KMS-11 (cell line): ENCODE data around the gene PLXDC2.

Experiments
- H2AFZ ChIP-seq: fragments of 200-600 bp; sonication (generic); 2 replicates; pipeline ENCODE4 v1.6.1; 2016; ENCODE audit warnings: antibody characterized with exemption, mixed run types, low read depth
- H3K27ac ChIP-seq: fragments of 200-600 bp; sonication (generic); 2 replicates; pipeline ENCODE4 v1.6.1; 2016; ENCODE audit warnings: mild to moderate bottlenecking, mixed run types
- H3K27me3 ChIP-seq: fragments of 200-600 bp; sonication (generic); 2 replicates; pipeline ENCODE4 v1.6.1; 2017; ENCODE audit warnings: mild to moderate bottlenecking, low read depth, mixed run types, moderate library complexity; ENCODE audit not compliant: insufficient read depth
- H3K36me3 ChIP-seq: fragments of 200-600 bp; sonication (generic); 2 replicates; pipeline ENCODE4 v1.6.1; 2017; ENCODE audit warnings: mild to moderate bottlenecking, mixed run types; ENCODE audit not compliant: insufficient read depth
- H3K4me1 ChIP-seq: fragments of 200-600 bp; sonication (generic); 2 replicates; pipeline ENCODE4 v1.6.1; 2016; ENCODE audit warnings: mild to moderate bottlenecking, low read depth, mixed run types; ENCODE audit not compliant: poor library complexity, severe bottlenecking
- H3K4me2 ChIP-seq: fragments of 200-600 bp; sonication (generic); 2 replicates; pipeline ENCODE4 v1.7.0; 2016; ENCODE audit warnings: mild to moderate bottlenecking, mixed run types
- H3K4me3 ChIP-seq: fragments of 200-600 bp; sonication (generic); IDR thresholded peaks from 2 replicates; pipeline ENCODE4 v1.6.1; 2017; ENCODE audit warnings: low read depth, low read length, mixed read lengths; ENCODE audit not compliant: insufficient read depth
- H3K79me2 ChIP-seq: fragments of 200-600 bp; sonication (generic); 2 replicates; pipeline ENCODE4 v1.6.1; 2016; ENCODE audit warnings: low read depth, mixed run types; ENCODE audit not compliant: insufficient read depth
- H3K9ac ChIP-seq: fragments of 200-600 bp; sonication (generic); 2 replicates; pipeline ENCODE4 v1.6.1; 2016; ENCODE audit warnings: mild to moderate bottlenecking, mixed run types
- H4K20me1 ChIP-seq: fragments of 200-600 bp; sonication (generic); 2 replicates; pipeline ENCODE4 v1.6.1; 2016; ENCODE audit warnings: mild to moderate bottlenecking, mixed run types; ENCODE audit not compliant: insufficient read depth
- CTCF ChIP-seq: fragments of 200-600 bp; sonication (generic); conservative IDR thresholded peaks from 2 replicates; pipeline ENCODE4 v1.6.1; 2017; ENCODE audit warnings: low read depth, mild to moderate bottlenecking, antibody characterized with exemption, low read length, moderate library complexity, mixed read lengths

The PLXDC2 gene

DNA sequence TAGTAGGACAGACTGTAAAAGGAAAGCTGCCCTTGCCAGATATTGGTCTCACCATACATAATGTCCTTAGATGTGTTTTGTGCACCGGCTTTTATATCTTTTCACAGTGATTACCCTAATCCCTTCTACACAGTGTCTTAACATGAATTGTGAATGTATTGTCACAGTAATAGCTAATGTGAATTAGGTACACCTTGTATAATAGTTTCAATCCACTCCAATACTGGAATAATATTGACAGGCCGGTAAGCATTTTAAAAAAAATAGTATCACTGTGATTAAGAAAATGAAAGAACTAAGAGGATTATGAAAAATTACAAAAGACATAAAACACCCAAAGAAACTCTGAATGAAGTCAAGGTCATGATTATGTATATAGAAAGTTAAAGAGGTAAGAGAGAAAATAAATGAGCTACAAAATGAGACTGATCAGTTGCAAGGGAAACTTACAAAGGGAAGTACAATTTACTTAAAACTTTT is 420.9 kb downstream of the PLXDC2 start:
- no peaks in the 10 kb centered on the region for H3K27me3 ChIP-seq
- H3K9ac ChIP-seq, result no peak overlapping the region
- no peak overlapping the region for H2AFZ ChIP-seq
- H3K36me3 ChIP-seq, result no peaks in the 10 kb centered on the region
- no peak overlapping the region for H3K4me2 ChIP-seq
- no peak for TF ChIP-seq CTCF
- no peak overlapping the region for H3K27ac ChIP-seq
- no peaks in the 10 kb centered on the region for H3K79me2 ChIP-seq
- no peak overlapping the region for H3K4me3 ChIP-seq
- no peaks in the 10 kb centered on the region for H4K20me1 ChIP-seq
- H3K4me1 ChIP-seq, result no peaks in the 10 kb centered on the region

DNA sequence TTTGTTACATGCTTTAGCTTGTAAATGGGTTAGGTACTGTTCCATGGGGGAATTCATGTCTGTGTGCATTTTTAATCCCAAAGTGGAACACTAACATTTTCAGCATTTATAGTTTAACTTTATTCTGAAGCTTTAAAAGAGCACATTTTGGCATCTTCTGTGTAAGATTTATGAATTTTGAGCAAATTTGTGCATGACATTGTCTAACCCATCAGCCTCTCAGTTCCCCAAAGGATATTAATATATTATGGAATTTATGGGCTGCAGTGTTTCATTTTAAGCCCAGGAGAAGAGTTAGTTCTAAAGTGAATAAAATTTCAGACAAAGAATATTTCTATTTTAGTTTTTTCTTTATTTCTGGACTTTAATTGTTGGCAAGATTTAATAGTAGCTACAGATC is 421.4 kb downstream of the PLXDC2 start:
- Histone ChIP-seq H3K4me2 (no peak overlapping the region), H3K4me1 (no peaks in the 10 kb centered on the region), H4K20me1 (no peaks in the 10 kb centered on the region), H3K27ac (no peak overlapping the region), H3K27me3 (no peaks in the 10 kb centered on the region), H3K79me2 (no peaks in the 10 kb centered on the region), H3K9ac (no peak overlapping the region), H2AFZ (no peak overlapping the region), H3K36me3 (no peaks in the 10 kb centered on the region), H3K4me3 (no peak overlapping the region)
- no peak for TF ChIP-seq CTCF

- Histone ChIP-seq H3K79me2 (no peaks in the 10 kb centered on the region), H2AFZ (no peak overlapping the region), H3K36me3 (no peaks in the 10 kb centered on the region), H3K4me2 (no peak overlapping the region), H4K20me1 (no peaks in the 10 kb centered on the region), H3K4me3 (no peak overlapping the region), H3K9ac (no peak overlapping the region), H3K27me3 (no peaks in the 10 kb centered on the region), H3K4me1 (no peaks in the 10 kb centered on the region), H3K27ac (no peak overlapping the region)
- no peak for TF ChIP-seq CTCF
These were observed 424.4 kb downstream of the PLXDC2 start for GRCh38 chr10:20240643-20241042.

GRCh38 chr10:20247454-20247853 is 431.2 kb downstream of the PLXDC2 start:
- no peaks in the 10 kb centered on the region for H4K20me1 ChIP-seq
- H3K36me3 ChIP-seq, result no peaks in the 10 kb centered on the region

More at GRCh38 chr10:20247454-20247853, 431.2 kb downstream of the PLXDC2 start:
- no peak overlapping the region for H3K4me3 ChIP-seq
- no peak for TF ChIP-seq CTCF
- no peak overlapping the region for H3K9ac ChIP-seq
- no peaks in the 10 kb centered on the region for H3K4me1 ChIP-seq
- no peak overlapping the region for H3K27ac ChIP-seq
- H3K4me2 ChIP-seq, result no peak overlapping the region
- H2AFZ ChIP-seq, result no peak overlapping the region
- H3K79me2 ChIP-seq, result no peaks in the 10 kb centered on the region
- H3K27me3 ChIP-seq, result no peaks in the 10 kb centered on the region
